Activated CD4-positive, alpha-beta T cell treated with anti-CD3 and anti-CD28 coated beads, Interleukin-2, Interleukin-6, amounts not matched to agents 100 ng/mL and 50 ng/mL, durations not matched to agents 16 hours and 8 hours (primary cell): ENCODE results near the gene ASIC5.
"Not testable (repeated sequence)": the region's sequence is repeated elsewhere in the genome, so short reads cannot be mapped to it uniquely, and the experiment has no call there.

ENCODE experiments used
- DNase-seq: peaks from one replicate; pipeline ENCODE4 v3.0.0-alpha.2; 2020

ASIC5 gene

DNA sequence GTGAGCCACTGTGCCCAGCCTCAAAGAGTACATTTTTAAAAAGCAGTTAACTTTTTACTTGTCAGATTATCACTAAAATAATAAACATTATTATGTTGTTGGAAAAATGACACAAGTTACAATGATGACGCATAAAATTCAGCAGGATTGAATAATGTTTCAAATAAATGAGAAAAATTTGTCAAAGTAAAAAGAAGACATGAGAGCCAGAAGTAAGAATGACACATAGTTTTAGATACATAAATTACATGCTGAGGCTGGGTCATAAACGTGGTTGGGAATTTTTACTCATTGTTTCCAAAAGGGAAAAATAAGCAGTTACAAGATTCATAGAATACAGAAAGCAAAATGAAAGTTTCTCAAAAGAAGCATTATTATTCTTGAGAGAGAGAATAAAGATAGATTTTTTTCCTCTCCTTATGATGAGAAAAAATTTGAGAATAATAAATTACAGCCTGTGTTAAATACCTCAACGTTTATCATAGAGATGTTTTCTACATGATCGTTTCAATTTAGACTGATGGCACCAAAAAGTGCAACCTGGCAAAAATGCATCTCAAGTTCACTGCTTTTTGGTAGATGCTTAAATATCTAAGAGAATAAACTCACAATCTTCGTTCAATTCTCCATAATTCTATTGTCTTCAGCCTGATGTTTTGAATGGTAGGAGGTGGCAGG lies 66.8 kb downstream of the ASIC5 start:
- no peak for DNase-seq

DNA sequence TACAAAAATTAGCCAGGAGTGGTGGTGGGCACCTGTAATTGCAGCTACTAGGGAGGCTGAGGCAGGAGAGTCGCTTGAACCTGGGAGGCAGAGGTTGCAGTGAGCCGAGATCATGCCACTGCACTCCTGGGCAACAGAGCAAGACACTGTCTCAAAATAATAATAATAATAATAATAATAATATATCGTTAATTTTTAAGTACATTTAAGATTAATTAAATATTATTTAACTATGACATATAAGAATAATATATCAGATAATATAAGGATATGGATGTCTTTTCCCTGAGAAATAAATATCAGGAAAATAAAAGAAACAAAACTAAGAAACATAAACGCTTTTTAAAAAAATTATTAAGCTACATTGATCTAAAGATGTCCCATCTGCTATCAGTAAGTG lies 68.5 kb downstream of the ASIC5 start:
- DNase-seq = not testable (repeated sequence)

DNA sequence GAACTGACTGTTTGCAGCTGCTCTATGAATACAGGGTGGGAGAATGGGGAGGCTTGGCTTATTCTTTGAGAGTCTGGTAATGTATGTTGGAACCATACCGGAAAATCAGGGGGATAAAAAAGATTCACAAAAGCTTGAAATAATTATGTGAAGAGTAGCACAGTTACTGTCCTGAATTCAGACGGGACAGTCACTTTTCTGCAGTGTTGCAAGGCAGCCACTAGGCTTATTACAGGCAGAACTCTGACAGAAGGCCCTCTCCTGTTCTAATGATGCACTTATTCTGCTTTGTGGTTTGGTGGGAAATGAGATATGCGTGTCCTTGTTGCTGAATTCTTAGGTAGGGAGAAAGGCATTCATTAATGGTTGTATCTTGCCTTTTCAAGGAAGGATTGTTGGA lies 70.1 kb downstream of the ASIC5 start:
- no peak for DNase-seq

DNA sequence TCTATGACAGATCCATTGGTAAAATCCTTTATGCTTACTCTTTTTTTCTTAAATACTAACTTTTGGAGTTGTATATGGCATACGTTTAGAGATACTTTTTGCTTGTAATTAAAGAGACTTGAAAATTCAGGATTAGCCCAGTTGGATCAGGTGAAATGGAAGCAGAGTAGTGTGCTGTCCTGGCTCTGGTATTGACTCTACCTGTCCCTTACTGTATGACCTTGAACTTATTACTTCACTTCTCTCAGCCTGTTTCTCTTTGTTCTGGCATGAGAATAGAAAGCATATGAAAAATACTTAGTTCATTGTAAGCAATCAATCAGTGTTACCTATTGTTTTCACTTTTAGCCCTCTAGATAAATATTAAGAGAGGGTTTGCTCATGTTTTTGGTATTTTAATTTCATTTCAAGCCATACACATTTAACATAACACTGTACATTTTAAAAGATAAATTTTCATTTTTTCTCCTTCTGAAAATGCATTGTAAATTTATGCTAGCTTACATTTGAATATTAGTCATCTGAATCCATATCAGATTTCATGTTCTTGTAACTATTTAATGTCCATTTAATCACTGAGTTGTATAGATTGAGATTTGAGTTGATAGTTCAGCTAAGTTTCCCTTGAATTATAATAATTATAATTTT lies 71.4 kb downstream of the ASIC5 start:
- no peak for DNase-seq

DNA sequence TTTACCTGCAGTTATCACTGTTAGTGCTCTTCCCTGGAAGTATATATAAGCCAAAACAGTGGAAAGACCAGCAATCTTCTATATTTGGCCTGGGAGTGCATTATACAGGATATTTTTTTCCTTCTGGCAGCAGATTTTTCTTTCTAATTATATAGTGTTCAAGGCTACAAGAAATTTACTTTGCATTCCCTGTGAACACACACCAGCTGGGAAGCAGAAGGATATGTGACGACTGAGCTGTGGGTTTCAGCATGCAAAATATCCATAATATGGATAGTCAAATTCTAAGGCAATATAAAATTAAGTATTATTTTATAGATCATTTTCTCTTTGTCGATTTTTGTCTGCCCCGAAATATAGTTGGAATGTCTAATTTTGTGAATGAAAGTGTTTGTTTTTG lies 76.1 kb downstream of the ASIC5 start:
- DNase-seq = no peak

GRCh38 chr4:155789391-155789790 lies 76.7 kb downstream of the ASIC5 start:
- DNase-seq = no peak

GRCh38 chr4:155787113-155787710 lies 78.9 kb downstream of the ASIC5 start:
- DNase-seq = peak; percentile 56

DNA sequence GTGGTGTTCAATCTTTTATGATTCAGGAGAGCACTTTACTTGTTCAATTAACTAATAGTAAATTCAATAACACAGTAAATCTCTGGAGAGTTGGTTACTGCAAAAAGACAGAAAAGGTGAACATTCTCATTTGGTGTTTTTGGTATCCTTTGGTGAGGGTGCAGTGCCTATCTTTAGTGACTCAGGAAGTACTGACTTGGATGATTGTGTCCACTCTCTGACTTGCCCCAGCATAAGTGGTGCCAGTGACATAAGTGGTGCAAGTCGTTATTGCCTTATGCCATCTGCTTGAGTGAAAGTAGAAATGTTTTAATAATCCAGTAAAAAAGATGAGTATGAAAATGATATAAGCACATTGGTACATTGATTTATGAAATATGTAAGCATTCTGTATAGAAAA lies 80.2 kb downstream of the ASIC5 start:
- no peak for DNase-seq

- DNase-seq = no peak
Measured at GRCh38 chr4:155784637-155785036, 81.4 kb downstream of the ASIC5 start.

- no peak for DNase-seq
Measured at GRCh38 chr4:155781249-155781831, 84.7 kb downstream of the ASIC5 start.

DNA sequence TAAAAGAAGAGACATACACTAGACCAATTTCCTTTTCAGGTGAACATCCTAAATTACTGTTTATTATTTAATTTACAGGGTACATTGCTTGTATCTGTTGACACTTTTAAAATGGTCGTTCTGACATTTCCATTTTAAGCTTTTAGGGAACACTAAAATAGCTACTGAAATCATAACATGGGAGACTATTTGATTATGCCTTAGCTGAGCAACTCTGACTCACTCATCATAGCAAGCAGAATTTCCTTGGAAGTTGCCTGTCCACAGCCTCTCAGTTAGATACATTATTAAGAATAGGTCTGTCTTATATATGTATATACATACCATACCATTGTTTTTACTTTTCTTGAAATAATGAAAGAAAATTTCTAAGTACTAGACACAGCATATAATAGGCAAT lies 85.3 kb downstream of the ASIC5 start:
- no peak for DNase-seq
